GM12878 (cell line): ENCODE results near the gene PHF11.

Experiments
- CHD4 ChIP-seq: fragments of 200-600 bp; sonication (generic); IDR thresholded peaks from 2 replicates; pipeline ENCODE4 v1.6.1; 2016; ENCODE audit warnings: mild to moderate bottlenecking
- EGR1 ChIP-seq, 2 experiments: IDR thresholded peaks; 1 replicate in 1 of 2; 2 replicates in 1 of 2; pipeline ENCODE4 v1.6.1; 2011 to 2012; ENCODE audit warnings: low read depth in 2 of 2, low read length in 2 of 2, borderline replicate concordance in 1 of 2, mild to moderate bottlenecking in 1 of 2, moderate library complexity in 1 of 2
- EP300 ChIP-seq, 2 experiments: fragments of 150-350 bp in 1 of 2; IDR thresholded peaks; 2 replicates each; pipeline ENCODE4 v1.6.1; 2011 to 2012; ENCODE audit warnings: low read depth in 2 of 2, low read length in 2 of 2, borderline replicate concordance in 1 of 2, improper control_type of control experiment in 1 of 2, inconsistent platforms in 1 of 2; ENCODE audit not compliant: control insufficient read depth in 1 of 2
- EZH2 ChIP-seq: IDR thresholded peaks from 2 replicates; pipeline ENCODE4 v1.6.1; 2012; ENCODE audit warnings: low read depth, mild to moderate bottlenecking, control low read depth, inconsistent platforms, low read length, borderline replicate concordance; ENCODE audit not compliant: control insufficient read depth
- KDM1A ChIP-seq: fragments of 200-600 bp; sonication (generic); IDR thresholded peaks from 2 replicates; pipeline ENCODE4 v1.6.1; 2016; ENCODE audit warnings: borderline replicate concordance
- MXI1 ChIP-seq: fragments of 150-350 bp; IDR thresholded peaks from 2 replicates; pipeline ENCODE4 v1.6.1; 2011; ENCODE audit warnings: low read depth, mild to moderate bottlenecking, inconsistent platforms, low read length, improper control_type of control experiment
- MYC ChIP-seq: IDR thresholded peaks from 2 replicates; pipeline ENCODE4 v1.6.1; 2011; ENCODE audit warnings: mild to moderate bottlenecking, low read length, moderate library complexity, inconsistent platforms; ENCODE audit not compliant: insufficient read depth, insufficient replicate concordance, insufficient read length, severe bottlenecking
- POLR2A ChIP-seq: IDR thresholded peaks from 2 replicates; pipeline ENCODE4 v1.6.1; 2011; ENCODE audit warnings: low read depth, mild to moderate bottlenecking, low read length
- TAF1 ChIP-seq: IDR thresholded peaks from 2 replicates; pipeline ENCODE4 v1.6.1; 2011; ENCODE audit warnings: mild to moderate bottlenecking, low read depth, low read length, borderline replicate concordance
- ZNF207 ChIP-seq: fragments of 450-650 bp; IDR thresholded peaks from 2 replicates; pipeline ENCODE4 v1.6.1; 2014; ENCODE audit warnings: antibody characterized with exemption, mild to moderate bottlenecking, borderline replicate concordance
- TF ChIP-seq, protein P1 (sequence below), 3 experiments: IDR thresholded peaks in 2 of 3; conservative IDR thresholded peaks in 1 of 3; 2 replicates each; pipeline ENCODE4 v1.5.1; 2011; ENCODE audit warnings: low read depth in 3 of 3, low read length in 3 of 3, mild to moderate bottlenecking in 3 of 3, control low read depth in 2 of 3, moderate library complexity in 2 of 3, inconsistent platforms in 1 of 3, mixed read lengths in 1 of 3; ENCODE audit not compliant: control insufficient read depth in 2 of 3, insufficient read depth in 1 of 3; ENCODE audit errors: extremely low read depth in 1 of 3
- TF ChIP-seq, protein P2 (sequence below): fragments of 450-650 bp; IDR thresholded peaks from 2 replicates; pipeline ENCODE4 v1.6.1; 2017; ENCODE audit warnings: mild to moderate bottlenecking
- TF ChIP-seq, protein P3 (sequence below): IDR thresholded peaks from 2 replicates; pipeline ENCODE4 v1.6.1; 2011; ENCODE audit warnings: low read depth, low read length, improper control_type of control experiment, borderline replicate concordance
- TF ChIP-seq, protein P4 (sequence below): IDR thresholded peaks from 2 replicates; pipeline ENCODE4 v1.6.1; 2012; ENCODE audit warnings: low read depth, low read length, improper control_type of control experiment

DNA sequence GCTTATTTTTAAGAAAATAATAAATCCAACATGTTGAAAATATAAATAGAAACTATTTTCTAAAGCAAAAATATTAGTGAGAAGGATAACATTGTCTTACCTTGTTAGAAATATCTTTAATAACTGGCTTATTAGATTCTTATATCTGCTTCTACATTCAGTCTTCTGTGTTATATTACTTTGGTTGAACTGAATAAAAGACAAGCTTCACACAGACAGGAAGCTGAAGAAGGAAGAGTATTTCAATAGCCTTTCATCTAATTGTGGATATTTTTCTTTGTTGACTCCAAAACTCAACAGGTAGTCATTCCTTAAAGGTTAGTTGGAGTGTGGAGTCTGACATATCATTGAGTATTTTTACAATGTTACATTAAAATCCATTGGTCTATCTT, 40.8 kb upstream of the PHF11 start:
- no peak for TF ChIP-seq CHD4
- no peak for TF ChIP-seq TAF1
- TF ChIP-seq, protein P1, sequence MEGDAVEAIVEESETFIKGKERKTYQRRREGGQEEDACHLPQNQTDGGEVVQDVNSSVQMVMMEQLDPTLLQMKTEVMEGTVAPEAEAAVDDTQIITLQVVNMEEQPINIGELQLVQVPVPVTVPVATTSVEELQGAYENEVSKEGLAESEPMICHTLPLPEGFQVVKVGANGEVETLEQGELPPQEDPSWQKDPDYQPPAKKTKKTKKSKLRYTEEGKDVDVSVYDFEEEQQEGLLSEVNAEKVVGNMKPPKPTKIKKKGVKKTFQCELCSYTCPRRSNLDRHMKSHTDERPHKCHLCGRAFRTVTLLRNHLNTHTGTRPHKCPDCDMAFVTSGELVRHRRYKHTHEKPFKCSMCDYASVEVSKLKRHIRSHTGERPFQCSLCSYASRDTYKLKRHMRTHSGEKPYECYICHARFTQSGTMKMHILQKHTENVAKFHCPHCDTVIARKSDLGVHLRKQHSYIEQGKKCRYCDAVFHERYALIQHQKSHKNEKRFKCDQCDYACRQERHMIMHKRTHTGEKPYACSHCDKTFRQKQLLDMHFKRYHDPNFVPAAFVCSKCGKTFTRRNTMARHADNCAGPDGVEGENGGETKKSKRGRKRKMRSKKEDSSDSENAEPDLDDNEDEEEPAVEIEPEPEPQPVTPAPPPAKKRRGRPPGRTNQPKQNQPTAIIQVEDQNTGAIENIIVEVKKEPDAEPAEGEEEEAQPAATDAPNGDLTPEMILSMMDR (IDR thresholded peaks at IDR 0.05 in 2 of 3, conservative IDR thresholded peaks at IDR 0.05 in 1 of 3; ENCODE audit: control insufficient read depth in 2 of 3, extremely low read depth in 1 of 3, insufficient read depth in 1 of 3, low read depth in 3 of 3, low read length in 3 of 3) = no peak
- no peak for TF ChIP-seq EZH2
- TF ChIP-seq, protein P2, sequence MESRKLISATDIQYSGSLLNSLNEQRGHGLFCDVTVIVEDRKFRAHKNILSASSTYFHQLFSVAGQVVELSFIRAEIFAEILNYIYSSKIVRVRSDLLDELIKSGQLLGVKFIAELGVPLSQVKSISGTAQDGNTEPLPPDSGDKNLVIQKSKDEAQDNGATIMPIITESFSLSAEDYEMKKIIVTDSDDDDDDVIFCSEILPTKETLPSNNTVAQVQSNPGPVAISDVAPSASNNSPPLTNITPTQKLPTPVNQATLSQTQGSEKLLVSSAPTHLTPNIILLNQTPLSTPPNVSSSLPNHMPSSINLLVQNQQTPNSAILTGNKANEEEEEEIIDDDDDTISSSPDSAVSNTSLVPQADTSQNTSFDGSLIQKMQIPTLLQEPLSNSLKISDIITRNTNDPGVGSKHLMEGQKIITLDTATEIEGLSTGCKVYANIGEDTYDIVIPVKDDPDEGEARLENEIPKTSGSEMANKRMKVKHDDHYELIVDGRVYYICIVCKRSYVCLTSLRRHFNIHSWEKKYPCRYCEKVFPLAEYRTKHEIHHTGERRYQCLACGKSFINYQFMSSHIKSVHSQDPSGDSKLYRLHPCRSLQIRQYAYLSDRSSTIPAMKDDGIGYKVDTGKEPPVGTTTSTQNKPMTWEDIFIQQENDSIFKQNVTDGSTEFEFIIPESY = no peak
- TF ChIP-seq, protein P3, sequence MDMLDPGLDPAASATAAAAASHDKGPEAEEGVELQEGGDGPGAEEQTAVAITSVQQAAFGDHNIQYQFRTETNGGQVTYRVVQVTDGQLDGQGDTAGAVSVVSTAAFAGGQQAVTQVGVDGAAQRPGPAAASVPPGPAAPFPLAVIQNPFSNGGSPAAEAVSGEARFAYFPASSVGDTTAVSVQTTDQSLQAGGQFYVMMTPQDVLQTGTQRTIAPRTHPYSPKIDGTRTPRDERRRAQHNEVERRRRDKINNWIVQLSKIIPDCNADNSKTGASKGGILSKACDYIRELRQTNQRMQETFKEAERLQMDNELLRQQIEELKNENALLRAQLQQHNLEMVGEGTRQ = no peak
- no peak for TF ChIP-seq POLR2A
- no peak for TF ChIP-seq ZNF207
- TF ChIP-seq, protein P4, sequence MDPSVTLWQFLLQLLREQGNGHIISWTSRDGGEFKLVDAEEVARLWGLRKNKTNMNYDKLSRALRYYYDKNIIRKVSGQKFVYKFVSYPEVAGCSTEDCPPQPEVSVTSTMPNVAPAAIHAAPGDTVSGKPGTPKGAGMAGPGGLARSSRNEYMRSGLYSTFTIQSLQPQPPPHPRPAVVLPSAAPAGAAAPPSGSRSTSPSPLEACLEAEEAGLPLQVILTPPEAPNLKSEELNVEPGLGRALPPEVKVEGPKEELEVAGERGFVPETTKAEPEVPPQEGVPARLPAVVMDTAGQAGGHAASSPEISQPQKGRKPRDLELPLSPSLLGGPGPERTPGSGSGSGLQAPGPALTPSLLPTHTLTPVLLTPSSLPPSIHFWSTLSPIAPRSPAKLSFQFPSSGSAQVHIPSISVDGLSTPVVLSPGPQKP = no peak
- TF ChIP-seq MXI1 = no peak
- TF ChIP-seq EP300 (IDR thresholded peaks at IDR 0.05; ENCODE audit: borderline replicate concordance in 1 of 2, control insufficient read depth in 1 of 2, low read depth in 2 of 2, low read length in 2 of 2) = no peak; a peak in 1 of 4 replicates
- TF ChIP-seq EGR1 (IDR thresholded peaks at IDR 0.05; ENCODE audit: borderline replicate concordance in 1 of 2, low read depth in 2 of 2, low read length in 2 of 2) = no peak
- no peak for TF ChIP-seq KDM1A
- TF ChIP-seq MYC = no peak
